ENCODE data around the gene PIBF1. TPM values are rescaled to one million over a fixed set of nuclear protein-coding genes. Genes with fewer than 3 reads are reported as not detected.

The PIBF1 gene
- total and polyA plus RNA-seq, 7 experiments from 2014 or later: 20.4 to 40.1 (median 29.1) TPM

GRCh38 chr13:73059460-73060250 lies 277.7 kb downstream of the PIBF1 start:
- Mint-ChIP-seq H3K27ac (peak overlapping the region in 6 of 9 donors; percentile 27 to 57 (median 45)), H3K27me3 (peaks cover 16 to 55% (median 35%) of the 10 kb centered on the region in 5 donors), H3K9me3 (no peaks in the 10 kb centered on the region), H3K36me3 (peaks cover 0 to 11% (median 0%) of the 10 kb centered on the region in 5 donors), H3K4me3 (peak overlapping the region; percentile 72 to 91 (median 88)), H3K4me1 (peaks cover 6 to 32% (median 23%) of the 10 kb centered on the region in 7 donors)
- Histone ChIP-seq H3K27ac (ENCODE audit: low read depth, low read length) (peak overlapping the region; percentile 42), H3K4me3 (ENCODE audit: low read length) (peak overlapping the region; percentile 58), H3K4me1 (ENCODE audit: control insufficient read depth in 2 of 2, insufficient read depth in 2 of 2, low read length in 2 of 2) (peaks cover 4 to 10% of the 10 kb centered on the region in 2 donors), H3K9me3 (ENCODE audit: control insufficient read depth in 2 of 3, low read length in 3 of 3) (no peaks in the 10 kb centered on the region), H3K27me3 (ENCODE audit: control insufficient read depth in 2 of 2, insufficient read depth in 2 of 2, low read length in 2 of 2) (peaks cover 5 to 10% of the 10 kb centered on the region in 2 donors), H3K36me3 (ENCODE audit: control insufficient read depth in 2 of 3, insufficient read depth in 3 of 3, low read length in 3 of 3) (no peaks in the 10 kb centered on the region)
- intact Hi-C loops (cut with micrococcal nuclease): loop anchor here (1.0 to 5.0 kb wide), 12 partner anchors 168 to 1767 kb away; partner anchors contain the start of genes KLF12 (in 1 of the 2) and PIBF1 (in 1 of the 2)
- ATAC-seq (peak; percentile 30), DNase-seq (peak in 5 of 9 donors; percentile 1 to 58 (median 38))
- CTCF ChIA-PET: interaction anchor here (0.9 to 1.4 kb wide), 2 partner anchors 647 to 652 kb away, joined by 3 to 6 read pairs; no protein-coding TSS in a partner anchor
- POLR2A ChIA-PET: interaction anchor here (1.0 to 1.7 kb wide), 4 partner anchors 643 to 707 kb away, joined by 3 to 4 read pairs (median 3); no protein-coding TSS in a partner anchor

- Histone ChIP-seq H3K36me3 (ENCODE audit: control insufficient read depth in 2 of 3, insufficient read depth in 3 of 3, low read length in 3 of 3) (no peaks in the 10 kb centered on the region), H3K27ac (ENCODE audit: low read depth, low read length) (no peak overlapping the region), H3K27me3 (ENCODE audit: control insufficient read depth in 2 of 2, insufficient read depth in 2 of 2, low read length in 2 of 2) (peaks cover 5 to 10% of the 10 kb centered on the region in 2 donors), H3K9me3 (ENCODE audit: control insufficient read depth in 2 of 3, low read length in 3 of 3) (no peaks in the 10 kb centered on the region), H3K4me3 (ENCODE audit: low read length) (peak overlapping the region; percentile 46), H3K4me1 (ENCODE audit: control insufficient read depth in 2 of 2, insufficient read depth in 2 of 2, low read length in 2 of 2) (peaks cover 4 to 10% of the 10 kb centered on the region in 2 donors)
- intact Hi-C loops (cut with micrococcal nuclease): loop anchor here (1.0 to 5.0 kb wide), 3 partner anchors 167 to 1768 kb away; no protein-coding TSS in a partner anchor
- ATAC-seq (no peak), DNase-seq (peak in 5 of 9 donors; percentile 1 to 9 (median 2))
- peaks cover 0 to 11% (median 0%) of the 10 kb centered on the region in 5 donors for H3K36me3 Mint-ChIP-seq
- no peaks in the 10 kb centered on the region for H3K9me3 Mint-ChIP-seq
- H3K4me3 Mint-ChIP-seq: peak overlapping the region; percentile 72 to 91 (median 88)
- peaks cover 10 to 48% (median 27%) of the 10 kb centered on the region in 5 donors for H3K27me3 Mint-ChIP-seq
- H3K27ac Mint-ChIP-seq: peak overlapping the region in 5 of 9 donors; percentile 27 to 57 (median 37)
- POLR2A ChIA-PET: interaction anchor here (0.5 kb wide), 1 partner anchor 1170 kb away, joined by 3 read pairs; no protein-coding TSS in a partner anchor
- CTCF ChIA-PET: interaction anchor here (0.9 kb wide), 1 partner anchor 646 kb away, joined by 6 read pairs; no protein-coding TSS in a partner anchor
- peaks cover 6 to 32% (median 23%) of the 10 kb centered on the region in 7 donors for H3K4me1 Mint-ChIP-seq
Observed at GRCh38 chr13:73060251-73061160, 278.6 kb downstream of the PIBF1 start.

GRCh38 chr13:73061473-73061872 lies 279.5 kb downstream of the PIBF1 start:
- intact Hi-C loops (cut with micrococcal nuclease): loop anchor here (5.0 kb wide), 2 partner anchors 166 to 1769 kb away; no protein-coding TSS in a partner anchor
- ATAC-seq (no peak), DNase-seq (no peak)
- Mint-ChIP-seq H3K9me3 (no peaks in the 10 kb centered on the region), H3K4me3 (no peak overlapping the region), H3K4me1 (peaks cover 6 to 32% (median 23%) of the 10 kb centered on the region in 7 donors), H3K36me3 (peaks cover 0 to 11% (median 0%) of the 10 kb centered on the region in 5 donors), H3K27me3 (peaks cover under 1 to 40% (median 17%) of the 10 kb centered on the region in 5 donors), H3K27ac (no peak overlapping the region)
- Histone ChIP-seq H3K9me3 (ENCODE audit: control insufficient read depth in 2 of 3, low read length in 3 of 3) (no peaks in the 10 kb centered on the region), H3K4me1 (ENCODE audit: control insufficient read depth in 2 of 2, insufficient read depth in 2 of 2, low read length in 2 of 2) (peaks cover 4 to 10% of the 10 kb centered on the region in 2 donors), H3K27me3 (ENCODE audit: control insufficient read depth in 2 of 2, insufficient read depth in 2 of 2, low read length in 2 of 2) (peaks cover 0 to 9% of the 10 kb centered on the region in 2 donors), H3K27ac (ENCODE audit: low read depth, low read length) (no peak overlapping the region), H3K36me3 (ENCODE audit: control insufficient read depth in 2 of 3, insufficient read depth in 3 of 3, low read length in 3 of 3) (no peaks in the 10 kb centered on the region), H3K4me3 (ENCODE audit: low read length) (no peak overlapping the region)
- ChIA-PET CTCF (no interaction called here), POLR2A (no interaction called here)

- no peak for DNase-seq
- intact Hi-C loops (cut with micrococcal nuclease): loop anchor here (5.0 kb wide), 2 partner anchors 165 to 1770 kb away; no protein-coding TSS in a partner anchor
- H3K4me3 Mint-ChIP-seq: peak overlapping the region in 2 of 10 donors; percentile 10 to 39
- no peak overlapping the region for H3K4me3 ChIP-seq (ENCODE audit: low read length)
- peaks cover 0 to 11% (median 0%) of the 10 kb centered on the region in 5 donors for H3K36me3 Mint-ChIP-seq
- peaks cover 6 to 32% (median 23%) of the 10 kb centered on the region in 7 donors for H3K4me1 Mint-ChIP-seq
- peaks cover 0 to 36% (median 15%) of the 10 kb centered on the region in 5 donors for H3K27me3 Mint-ChIP-seq
- no peaks in the 10 kb centered on the region for H3K36me3 ChIP-seq (ENCODE audit: control insufficient read depth in 2 of 3, insufficient read depth in 3 of 3, low read length in 3 of 3)
- H3K27ac ChIP-seq (ENCODE audit: low read depth, low read length): no peak overlapping the region
- POLR2A ChIA-PET: no interaction called here
- ATAC-seq: no peak
- H3K9me3 Mint-ChIP-seq: no peaks in the 10 kb centered on the region
- no peak overlapping the region for H3K27ac Mint-ChIP-seq
- no peaks in the 10 kb centered on the region for H3K9me3 ChIP-seq (ENCODE audit: control insufficient read depth in 2 of 3, low read length in 3 of 3)
- peaks cover 0 to 5% of the 10 kb centered on the region in 2 donors for H3K27me3 ChIP-seq (ENCODE audit: control insufficient read depth in 2 of 2, insufficient read depth in 2 of 2, low read length in 2 of 2)
- CTCF ChIA-PET: no interaction called here
- peaks cover 4 to 10% of the 10 kb centered on the region in 2 donors for H3K4me1 ChIP-seq (ENCODE audit: control insufficient read depth in 2 of 2, insufficient read depth in 2 of 2, low read length in 2 of 2)
Observed at GRCh38 chr13:73061876-73062275, 279.9 kb downstream of the PIBF1 start.

- POLR2A ChIA-PET: no interaction called here
- no peak for DNase-seq
- no peaks in the 10 kb centered on the region for H3K27me3 ChIP-seq (ENCODE audit: control insufficient read depth in 2 of 2, insufficient read depth in 2 of 2, low read length in 2 of 2)
- no peak overlapping the region for H3K4me3 ChIP-seq (ENCODE audit: low read length)
- Mint-ChIP-seq H3K9me3 (no peaks in the 10 kb centered on the region), H3K27ac (no peak overlapping the region), H3K36me3 (peaks cover 0 to 11% (median 1%) of the 10 kb centered on the region in 5 donors), H3K4me1 (peaks cover 6 to 32% (median 23%) of the 10 kb centered on the region in 7 donors), H3K27me3 (peaks cover 0 to 30% (median 10%) of the 10 kb centered on the region in 5 donors), H3K4me3 (peak overlapping the region in 2 of 10 donors; percentile 18 to 39)
- no peak overlapping the region for H3K27ac ChIP-seq (ENCODE audit: low read depth, low read length)
- CTCF ChIA-PET: interaction anchor here (0.5 kb wide), 1 partner anchor 17 kb away, joined by 6 read pairs; no protein-coding TSS in a partner anchor
- no peaks in the 10 kb centered on the region for H3K36me3 ChIP-seq (ENCODE audit: control insufficient read depth in 2 of 3, insufficient read depth in 3 of 3, low read length in 3 of 3)
- ATAC-seq: no peak
- intact Hi-C loops (cut with micrococcal nuclease): loop anchor here (5.0 kb wide), 2 partner anchors 165 to 1770 kb away; no protein-coding TSS in a partner anchor
- peaks cover 4 to 10% of the 10 kb centered on the region in 2 donors for H3K4me1 ChIP-seq (ENCODE audit: control insufficient read depth in 2 of 2, insufficient read depth in 2 of 2, low read length in 2 of 2)
- H3K9me3 ChIP-seq (ENCODE audit: control insufficient read depth in 2 of 3, low read length in 3 of 3): no peaks in the 10 kb centered on the region
Observed at GRCh38 chr13:73062468-73062867, 280.5 kb downstream of the PIBF1 start.
